ENCODE data around the gene OR6N1.

Gene OR6N1

GRCh38 chr1:158781104-158781503 is 9.1 kb upstream of the OR6N1 start, which contains the start of gene OR6N2:
OR6N2 (minus strand) TSS chr1:158781204; CDS start chr1:158777635, 3,569 bp downstream.
- in situ Hi-C loops (cut with MboI; ENCODE audit: low pct_unique_long_range_greater_than_20kb, low sequenced_read_pairs): loop anchor here (25.0 kb wide), 1 partner anchor 206 kb away; no protein-coding TSS in a partner anchor
- DNase-seq: no peak

GRCh38 chr1:158754420-158754819 is 17.6 kb downstream of the OR6N1 start, which contains the start of gene OR6K6:
OR6K6 (plus strand) TSS chr1:158754720; CDS start chr1:158754888, 168 bp downstream.
- in situ Hi-C loops (cut with MboI; ENCODE audit: low pct_unique_long_range_greater_than_20kb, low sequenced_read_pairs): no loop called here
- DNase-seq: no peak

- in situ Hi-C loops (cut with MboI; ENCODE audit: low pct_unique_long_range_greater_than_20kb, low sequenced_read_pairs): no loop called here
- no peak for DNase-seq
These were observed 19.8 kb downstream of the OR6N1 start for GRCh38 chr1:158752155-158752712.

- DNase-seq: no peak
- in situ Hi-C loops (cut with MboI; ENCODE audit: low pct_unique_long_range_greater_than_20kb, low sequenced_read_pairs): no loop called here
These were observed 36.1 kb downstream of the OR6N1 start for GRCh38 chr1:158735848-158736247.

- in situ Hi-C loops (cut with MboI; ENCODE audit: low pct_unique_long_range_greater_than_20kb, low sequenced_read_pairs): no loop called here
- DNase-seq: no peak
These were observed 39.5 kb downstream of the OR6N1 start for GRCh38 chr1:158732524-158732923.

GRCh38 chr1:158731707-158732106 is 40.3 kb downstream of the OR6N1 start:
- in situ Hi-C loops (cut with MboI; ENCODE audit: low pct_unique_long_range_greater_than_20kb, low sequenced_read_pairs): no loop called here

GRCh38 chr1:158730453-158730852 is 41.5 kb downstream of the OR6N1 start:
- no peak for DNase-seq
- in situ Hi-C loops (cut with MboI; ENCODE audit: low pct_unique_long_range_greater_than_20kb, low sequenced_read_pairs): no loop called here

More at GRCh38 chr1:158731707-158732106, 40.3 kb downstream of the OR6N1 start:
- DNase-seq: no peak

- in situ Hi-C loops (cut with MboI; ENCODE audit: low pct_unique_long_range_greater_than_20kb, low sequenced_read_pairs): no loop called here
These were observed 43.3 kb downstream of the OR6N1 start for GRCh38 chr1:158728510-158729225.

GRCh38 chr1:158724442-158724841 is 47.6 kb downstream of the OR6N1 start:
- DNase-seq: no peak
- in situ Hi-C loops (cut with MboI; ENCODE audit: low pct_unique_long_range_greater_than_20kb, low sequenced_read_pairs): no loop called here

More at GRCh38 chr1:158728510-158729225, 43.3 kb downstream of the OR6N1 start:
- no peak for DNase-seq

- no peak for DNase-seq
- in situ Hi-C loops (cut with MboI; ENCODE audit: low pct_unique_long_range_greater_than_20kb, low sequenced_read_pairs): no loop called here
These were observed 51.4 kb downstream of the OR6N1 start, which contains the start of gene OR6K3 for GRCh38 chr1:158720620-158721019. OR6K3 (minus strand) TSS chr1:158720720; CDS start chr1:158718115, 2,605 bp downstream.

GRCh38 chr1:158719664-158720063 is 52.3 kb downstream of the OR6N1 start:
- DNase-seq: no peak
- in situ Hi-C loops (cut with MboI; ENCODE audit: low pct_unique_long_range_greater_than_20kb, low sequenced_read_pairs): no loop called here

GRCh38 chr1:158717344-158717743 is 54.7 kb downstream of the OR6N1 start:
- no peak for DNase-seq
- in situ Hi-C loops (cut with MboI; ENCODE audit: low pct_unique_long_range_greater_than_20kb, low sequenced_read_pairs): no loop called here

GRCh38 chr1:158716335-158716734 is 55.7 kb downstream of the OR6N1 start:
- DNase-seq: no peak
- in situ Hi-C loops (cut with MboI; ENCODE audit: low pct_unique_long_range_greater_than_20kb, low sequenced_read_pairs): no loop called here

- in situ Hi-C loops (cut with MboI; ENCODE audit: low pct_unique_long_range_greater_than_20kb, low sequenced_read_pairs): no loop called here
- no peak for DNase-seq
These were observed 57.2 kb downstream of the OR6N1 start for GRCh38 chr1:158714754-158715153.

Measured in KBM-7 (cell line).